Ureter (tissue), 1 donor: Measurements from ENCODE around the gene OR5A2. TPM values are rescaled to one million over a fixed set of nuclear protein-coding genes. Genes with fewer than 3 reads are reported as not detected.
"Not testable (repeated sequence)": the region's sequence is repeated elsewhere in the genome, so short reads cannot be mapped to it uniquely, and the experiment has no call there.

Experiments
- DNase-seq: peaks from one replicate; pipeline ENCODE4 v3.0.0-alpha.2; 2020; ENCODE audit warnings: low spot score
- total RNA-seq: library from RNA; stranded (reverse); gene quantifications from one replicate; pipeline ENCODE4 v1.2.4, GENCODE V29; 2023
- donor health status: DM: yes; HTN: yes; CAD: no.

Gene OR5A2, protein sequence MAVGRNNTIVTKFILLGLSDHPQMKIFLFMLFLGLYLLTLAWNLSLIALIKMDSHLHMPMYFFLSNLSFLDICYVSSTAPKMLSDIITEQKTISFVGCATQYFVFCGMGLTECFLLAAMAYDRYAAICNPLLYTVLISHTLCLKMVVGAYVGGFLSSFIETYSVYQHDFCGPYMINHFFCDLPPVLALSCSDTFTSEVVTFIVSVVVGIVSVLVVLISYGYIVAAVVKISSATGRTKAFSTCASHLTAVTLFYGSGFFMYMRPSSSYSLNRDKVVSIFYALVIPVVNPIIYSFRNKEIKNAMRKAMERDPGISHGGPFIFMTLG
- not detected for total RNA-seq

DNA sequence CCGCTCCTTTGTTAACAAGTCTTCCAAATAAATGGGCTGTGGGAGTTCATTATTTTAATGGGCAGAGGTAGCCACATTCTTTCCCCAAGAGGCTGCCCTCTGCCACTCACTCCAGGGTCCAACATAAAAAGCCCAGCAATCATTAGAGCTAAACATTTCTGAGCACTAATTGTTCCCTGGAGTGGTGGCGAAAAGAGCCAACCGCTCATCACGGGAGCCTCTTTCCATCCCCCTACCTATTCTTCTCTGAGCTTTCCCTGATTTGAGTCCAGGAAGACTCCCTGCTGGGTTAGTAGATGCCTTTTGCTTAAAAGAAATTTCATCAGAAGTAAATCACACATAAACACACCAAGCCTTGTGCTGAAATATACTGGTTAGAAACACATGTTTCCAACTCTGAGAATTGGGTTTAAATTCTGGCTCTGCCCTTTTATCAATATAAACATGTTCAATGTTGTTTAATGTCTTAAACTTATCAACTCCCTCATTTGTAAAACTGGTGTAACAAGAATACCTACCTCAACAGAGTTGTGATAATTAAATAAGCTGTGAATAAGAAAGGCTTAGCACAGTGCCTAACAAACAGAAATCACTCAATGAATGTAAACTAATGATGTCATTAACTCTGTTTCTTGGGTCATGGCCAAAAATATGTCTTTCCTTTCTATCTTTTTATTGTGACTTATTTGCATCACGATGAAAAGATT is at the start of gene OR5A2:
Gene OR5A2 (minus strand): TSS at position 53 of the 707 bp plus-strand sequence. CDS start 3,460 bp downstream, outside the sequence.
- no peak for DNase-seq

DNA sequence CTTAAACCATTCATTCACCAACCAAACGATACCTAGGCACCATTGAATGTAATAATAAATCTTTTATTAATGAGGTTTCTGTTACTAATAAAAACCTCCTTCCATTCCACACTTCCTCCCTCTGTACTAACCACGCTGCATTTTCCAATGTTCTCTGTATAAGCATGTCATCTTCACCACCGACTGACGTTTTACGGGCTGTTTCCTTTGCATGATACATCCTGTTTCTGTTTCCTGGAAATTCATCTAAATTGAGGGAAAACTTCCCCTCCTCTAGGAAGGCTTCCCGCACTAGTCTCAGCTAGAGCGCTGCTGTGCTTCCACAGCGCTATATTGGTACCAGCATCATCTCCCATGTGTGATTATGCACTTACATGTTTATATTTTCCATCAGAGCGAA is 49.0 kb upstream of the OR5A2 start:
- DNase-seq = no peak

DNA sequence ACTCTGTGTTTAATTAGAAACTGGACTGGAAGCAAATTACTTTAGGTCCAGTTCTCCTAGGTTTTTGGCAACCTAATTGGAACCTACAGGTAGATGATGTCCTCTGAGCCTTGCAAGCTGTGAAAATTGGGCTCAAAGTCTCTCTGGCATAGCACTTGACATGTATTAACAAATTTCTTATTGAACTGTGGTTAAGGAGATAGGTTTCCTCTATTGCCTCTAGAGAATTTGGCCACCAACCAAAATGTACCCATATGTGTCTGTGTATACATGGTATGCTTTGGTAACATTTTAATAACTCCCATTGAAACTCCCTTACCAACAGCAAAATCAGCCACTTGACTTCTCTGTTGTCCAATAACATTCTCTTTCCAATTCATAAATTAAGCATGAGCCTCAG is 46.8 kb upstream of the OR5A2 start, which contains the start of gene OR4D10:
Gene OR4D10 (plus strand): TSS at position 301 of the 400 bp plus-strand sequence. CDS start 4,115 bp downstream, outside the sequence.
- no peak for DNase-seq

DNA sequence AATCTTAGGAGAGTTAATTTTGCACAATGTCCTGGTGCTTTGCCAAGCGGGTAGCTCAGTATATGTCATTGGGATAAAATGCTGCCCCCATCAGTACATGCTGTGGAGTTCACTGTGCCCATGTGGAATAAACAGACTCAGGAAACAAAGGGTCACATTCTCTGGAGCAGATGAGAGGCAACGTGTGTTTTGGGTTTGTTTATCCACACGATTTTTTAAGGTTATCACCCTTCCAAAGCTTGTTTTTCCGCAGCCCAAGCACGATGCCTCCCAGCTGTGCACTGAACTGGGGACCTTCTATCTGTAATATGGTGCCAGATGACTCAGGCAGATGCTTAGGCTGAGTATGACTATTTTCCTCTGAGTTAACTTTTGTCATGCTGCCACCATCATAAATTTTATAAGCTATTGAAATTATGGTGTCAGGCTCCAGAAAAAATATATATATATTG is 37.0 kb upstream of the OR5A2 start:
- DNase-seq = peak; percentile 44

DNA sequence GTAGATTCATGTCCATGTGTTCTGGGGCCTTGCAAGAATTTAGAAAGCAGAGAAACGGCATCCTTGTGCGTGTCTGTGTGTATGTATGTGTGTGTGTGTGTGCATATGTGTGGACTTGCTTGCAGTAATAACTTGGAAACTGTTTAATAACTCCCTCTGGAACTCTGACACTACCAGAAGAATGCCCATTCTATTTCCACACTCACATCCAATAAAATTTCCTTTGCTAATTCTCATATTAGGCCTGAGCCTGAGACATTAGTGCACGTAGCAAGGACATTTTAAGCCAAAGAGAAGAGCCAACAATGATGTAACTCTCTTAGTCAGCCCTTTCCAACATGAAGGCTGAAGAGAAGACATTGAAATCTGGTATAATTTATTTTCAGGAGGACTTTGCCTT is 33.7 kb upstream of the OR5A2 start:
- no peak for DNase-seq

DNA sequence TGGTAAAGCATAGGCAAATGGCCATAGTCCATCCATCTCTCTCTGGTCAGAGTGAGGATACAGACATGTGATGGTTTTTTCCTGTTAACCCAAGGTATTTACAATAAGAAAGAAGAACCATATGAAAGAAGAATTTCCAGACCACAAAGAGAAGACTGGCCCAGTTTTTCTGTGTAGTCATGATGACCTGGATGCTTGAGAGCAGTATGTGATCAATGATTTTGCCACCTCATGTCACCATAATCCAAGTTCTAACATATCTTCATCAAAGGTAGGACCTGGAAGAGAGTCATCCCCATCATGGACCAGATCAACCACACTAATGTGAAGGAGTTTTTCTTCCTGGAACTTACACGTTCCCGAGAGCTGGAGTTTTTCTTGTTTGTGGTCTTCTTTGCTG is 30.4 kb upstream of the OR5A2 start, which contains the start of gene OR4D6:
Gene OR4D6 (plus strand): TSS at position 301 of the 400 bp plus-strand sequence. CDS start 0 bp downstream, at position 301.
- no peak for DNase-seq

DNA sequence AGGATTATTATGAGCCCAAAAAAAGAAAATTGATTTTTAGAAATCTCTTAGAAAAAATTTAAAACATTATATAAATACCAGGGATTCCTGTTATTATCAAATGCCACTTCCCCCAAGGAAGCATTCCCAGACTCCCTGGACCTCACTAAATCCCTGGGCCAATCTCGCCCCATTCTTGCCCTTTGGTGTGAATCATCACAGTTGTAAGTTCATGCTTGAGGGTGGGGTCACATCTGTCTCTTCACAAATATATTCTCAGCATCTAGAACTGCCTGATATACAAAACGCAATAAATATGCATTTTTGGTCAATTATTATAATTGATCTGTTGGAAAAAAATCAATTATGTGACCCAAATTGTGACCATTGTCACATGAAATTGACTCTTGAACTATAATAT is 22.3 kb upstream of the OR5A2 start:
- no peak for DNase-seq

DNA sequence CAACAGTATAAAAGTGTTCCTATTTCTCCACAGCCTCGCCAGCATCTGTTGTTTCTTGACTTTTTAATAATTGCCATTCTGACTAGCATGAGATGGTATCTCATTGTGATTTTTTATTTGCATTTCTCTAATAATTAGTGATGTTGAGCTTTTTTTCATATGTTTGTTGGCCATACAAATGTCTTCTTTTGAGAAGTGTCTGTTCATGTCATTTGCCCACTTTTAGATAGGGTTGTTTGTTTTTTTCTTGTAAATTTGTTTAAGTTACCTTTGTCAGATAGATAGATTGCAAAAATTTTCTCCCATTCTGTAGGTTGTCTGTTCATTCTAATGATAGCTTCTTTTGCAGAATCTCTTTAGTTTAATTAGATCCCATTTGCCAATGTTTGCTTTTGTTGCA is 19.4 kb upstream of the OR5A2 start:
- not testable (repeated sequence) for DNase-seq

DNA sequence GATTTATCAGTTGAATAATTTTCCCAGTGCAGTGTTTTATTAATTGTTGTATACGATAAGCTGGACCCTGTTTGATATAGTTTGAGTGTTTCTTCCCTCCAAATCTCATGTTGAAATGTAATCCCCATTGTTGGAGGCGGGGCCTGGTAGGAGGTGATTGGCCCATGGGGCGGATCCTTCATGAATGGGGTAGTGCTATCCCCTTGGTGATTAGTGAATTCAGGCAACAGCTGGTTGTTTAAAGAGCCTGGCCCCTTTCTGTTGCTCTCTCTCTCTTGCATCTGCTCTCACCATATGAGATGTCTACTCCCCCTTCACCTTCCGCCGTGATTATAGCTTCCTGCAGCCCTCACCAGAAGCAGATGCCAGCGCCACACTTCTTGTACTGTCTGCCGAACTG is 11.6 kb upstream of the OR5A2 start:
- DNase-seq = no peak

DNA sequence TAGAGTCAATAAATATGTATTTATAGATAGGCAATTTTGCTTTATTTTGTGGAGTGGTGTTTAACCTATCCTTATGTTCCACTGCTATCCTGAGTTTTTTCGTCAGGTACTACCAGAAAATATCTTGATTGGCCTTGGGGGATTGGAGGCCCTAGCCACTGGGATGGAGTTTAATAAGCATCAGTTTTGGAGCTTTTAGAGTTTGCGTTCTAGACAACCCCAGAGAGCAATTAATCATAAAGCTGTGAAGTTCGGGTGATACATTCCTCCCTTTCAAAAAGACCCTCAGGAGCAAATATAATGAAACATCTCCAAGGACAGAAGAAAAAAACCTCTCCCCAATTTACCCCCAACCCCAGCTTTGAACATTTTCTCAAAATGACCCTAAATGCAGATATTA is 10.0 kb upstream of the OR5A2 start, which contains the start of gene OR5A1:
Gene OR5A1 (plus strand): TSS at position 301 of the 400 bp plus-strand sequence. CDS start 6,700 bp downstream, outside the sequence.
- no peak for DNase-seq

DNA sequence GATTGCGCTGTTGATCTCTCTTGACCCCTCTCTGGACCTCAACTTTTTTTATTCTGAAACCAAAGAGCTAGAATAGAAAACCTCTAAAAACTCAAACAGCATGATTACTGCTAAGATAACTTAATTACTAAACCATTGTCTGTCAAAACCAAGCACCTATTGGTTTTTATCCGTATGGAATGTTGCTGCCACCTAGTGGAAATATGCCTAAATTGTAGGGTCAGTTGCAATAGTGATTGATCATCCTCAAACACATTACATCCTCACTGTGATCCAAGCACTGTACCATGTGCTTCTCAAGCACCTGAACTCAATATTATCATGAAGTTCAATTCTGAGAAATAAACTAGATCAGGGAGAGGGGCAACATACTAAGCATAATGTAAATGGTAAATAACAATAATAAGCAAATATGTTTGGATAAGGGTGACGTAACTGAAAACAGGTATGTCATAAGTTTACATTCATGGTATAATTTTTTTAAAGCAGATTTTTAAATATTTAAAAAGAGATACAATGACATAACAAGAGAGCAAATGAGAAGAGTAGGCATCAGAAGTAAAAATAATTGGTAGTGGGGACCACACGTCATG is 3.8 kb upstream of the OR5A2 start:
- no peak for DNase-seq

DNA sequence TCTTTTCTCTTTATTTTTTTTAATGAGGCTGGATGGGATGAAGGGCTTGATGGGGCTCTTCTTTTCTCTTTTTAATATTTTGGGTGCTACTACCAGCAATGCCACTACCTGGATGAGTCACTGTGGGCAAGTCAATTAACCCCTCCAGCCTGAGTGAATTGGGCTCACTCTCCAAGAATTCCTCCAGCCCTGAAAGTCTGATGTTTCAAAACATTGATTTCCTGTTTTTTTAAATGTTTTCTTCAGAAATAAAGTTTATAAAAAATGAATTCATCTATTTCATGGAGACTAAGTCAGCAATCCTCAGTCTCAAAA is 812 bp upstream of the OR5A2 start:
- DNase-seq = no peak

DNA sequence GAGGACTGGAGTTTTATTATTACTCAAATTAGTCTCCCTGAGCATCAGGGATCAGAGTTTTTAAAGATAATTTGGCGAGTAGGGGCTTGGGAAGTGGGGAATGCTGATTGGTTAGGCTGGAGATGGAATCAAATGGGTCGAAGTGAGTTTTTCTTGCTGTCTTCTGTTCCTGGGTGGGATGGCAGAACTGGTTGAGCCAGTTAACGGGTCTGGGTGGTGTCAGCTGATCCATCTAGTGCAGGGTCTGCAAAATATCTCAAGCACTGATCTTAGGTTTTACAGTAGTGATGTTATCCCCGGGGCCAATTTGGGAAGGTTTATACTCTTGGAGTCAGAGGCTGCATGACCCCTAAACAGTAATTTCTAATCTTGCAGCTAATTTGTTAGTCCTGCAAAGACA is 1.1 kb downstream of the OR5A2 start:
- DNase-seq = no peak

DNA sequence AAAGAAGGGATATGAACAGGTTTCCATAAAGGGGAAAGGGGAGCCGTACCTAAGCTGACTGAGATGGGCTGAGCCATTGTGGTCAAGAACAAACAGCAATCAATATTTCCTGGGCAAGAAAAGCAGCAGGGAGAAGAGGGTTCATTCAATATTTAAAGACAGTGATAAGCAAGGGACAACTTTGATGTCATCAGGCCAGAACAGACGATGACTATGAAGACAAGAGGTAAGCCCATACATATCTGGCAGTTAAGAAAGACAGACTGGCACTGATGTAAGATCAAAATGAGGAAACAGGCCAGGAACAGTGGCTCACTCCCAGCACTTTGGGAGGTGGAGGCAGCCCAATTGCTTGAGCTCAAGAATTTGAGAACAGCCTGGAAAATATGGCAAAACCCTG is 2.4 kb downstream of the OR5A2 start:
- DNase-seq = no peak

DNA sequence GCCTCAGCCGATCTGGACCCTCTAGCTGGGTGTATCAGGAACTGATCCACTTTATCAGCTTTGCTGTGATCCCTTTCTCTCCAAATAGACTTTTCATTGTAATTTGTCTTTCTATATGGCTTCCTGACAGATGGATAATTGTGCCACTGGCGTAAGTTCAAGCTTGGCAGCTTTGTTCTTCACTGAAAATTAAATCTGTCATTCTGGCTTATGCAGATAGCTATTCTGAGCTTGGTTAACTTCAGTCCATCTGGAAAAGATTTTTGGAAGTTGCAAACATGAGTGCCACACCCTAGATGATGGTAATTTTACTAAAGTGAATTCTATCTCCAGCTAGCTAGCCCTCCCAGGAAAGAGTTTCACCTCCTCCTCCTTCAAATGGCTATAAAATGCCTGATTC is 8.1 kb downstream of the OR5A2 start:
- DNase-seq = no peak

DNA sequence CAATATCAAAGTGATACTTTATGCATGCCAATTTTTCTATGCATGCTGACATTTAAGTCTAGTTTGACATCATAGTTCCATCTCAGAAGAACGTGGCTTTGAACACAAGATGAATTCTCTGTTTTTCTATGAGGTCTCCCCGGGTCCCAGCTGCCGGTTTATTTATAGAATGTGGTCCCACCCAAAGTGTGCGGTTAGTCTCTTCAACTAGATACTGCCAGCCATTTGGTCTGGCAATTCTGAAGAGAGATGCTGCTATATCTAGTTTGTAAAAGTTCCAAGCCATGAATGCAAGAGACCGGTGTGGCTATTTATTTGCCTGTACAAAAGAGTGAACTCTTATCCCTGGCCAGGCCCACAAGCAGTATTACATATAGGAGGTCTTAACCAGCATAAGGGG is 9.2 kb downstream of the OR5A2 start:
- DNase-seq = no peak

DNA sequence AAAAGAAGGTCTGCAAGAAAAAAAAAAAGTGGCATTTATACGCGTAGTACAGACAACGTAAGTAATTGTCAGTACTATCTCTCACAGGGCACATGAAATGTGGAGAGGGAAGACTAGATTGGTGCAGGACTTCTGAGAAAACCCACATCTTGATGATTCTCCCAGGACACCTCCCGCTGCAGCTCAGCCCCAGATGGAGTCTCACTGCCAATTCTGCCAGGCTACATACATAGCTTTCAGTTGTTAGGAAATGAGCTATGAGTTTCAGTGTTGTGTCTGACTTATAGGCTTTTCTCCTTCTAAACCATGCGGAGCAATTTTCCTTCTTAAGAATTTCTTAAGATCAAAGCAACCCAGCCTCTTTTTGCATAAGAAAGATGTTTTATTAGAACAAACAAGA is 9.6 kb downstream of the OR5A2 start:
- DNase-seq = no peak

DNA sequence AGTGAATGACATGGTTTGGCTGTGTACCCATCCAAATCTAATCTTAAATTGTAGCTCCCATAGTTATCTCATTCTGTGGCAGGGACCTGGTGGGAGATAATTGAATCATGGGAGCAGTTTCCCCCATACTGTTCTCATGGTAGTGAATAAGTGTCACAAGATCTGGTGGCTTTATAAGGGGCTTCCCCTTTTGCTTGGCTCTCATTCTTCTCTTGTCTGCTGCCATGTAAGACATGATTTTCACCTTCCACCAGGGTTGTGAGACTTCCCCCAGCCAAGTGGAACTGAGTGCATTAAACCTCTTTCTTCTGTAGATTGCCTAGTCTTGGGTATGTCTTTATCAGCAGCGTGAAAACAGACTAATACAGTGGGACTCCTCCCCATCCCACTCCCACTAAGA is 11.1 kb downstream of the OR5A2 start:
- no peak for DNase-seq

DNA sequence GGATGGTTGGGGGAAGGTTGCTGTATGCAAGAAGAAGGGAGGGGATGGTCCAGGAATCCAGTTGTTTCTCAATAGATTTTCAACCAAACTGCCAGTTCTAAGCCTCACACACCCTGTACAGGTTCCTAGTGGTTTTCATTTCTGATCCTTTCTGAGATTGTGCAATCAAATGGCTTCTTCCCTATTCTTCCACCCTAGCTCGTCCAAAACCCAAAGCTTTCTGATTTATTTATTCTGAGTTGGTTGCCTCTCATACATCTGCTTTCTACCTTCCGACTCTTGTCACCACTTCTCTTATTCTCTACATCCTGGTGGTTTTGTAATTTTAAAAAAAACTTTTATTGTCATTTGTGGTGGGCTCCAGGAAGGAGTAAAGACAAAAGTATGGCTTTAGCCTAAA is 12.6 kb downstream of the OR5A2 start:
- no peak for DNase-seq

DNA sequence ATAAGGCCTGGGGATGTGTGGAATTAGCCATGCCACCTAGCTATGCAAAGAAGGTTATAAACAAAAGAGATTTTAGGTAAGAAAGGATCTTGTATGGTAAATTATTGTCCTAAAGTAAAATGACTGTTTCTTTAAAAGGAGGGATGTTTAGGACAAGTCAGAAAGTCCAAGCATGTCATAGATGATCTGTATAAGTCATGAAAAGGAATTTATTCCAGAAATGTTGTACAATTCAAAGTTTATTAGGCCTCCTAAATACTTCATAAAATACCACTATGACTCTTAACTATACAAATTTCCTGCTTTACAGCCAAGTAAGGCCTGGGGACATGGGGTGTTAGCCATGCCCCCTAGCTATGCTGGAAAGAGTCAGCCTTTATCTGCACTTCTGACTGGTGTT is 22.7 kb downstream of the OR5A2 start:
- DNase-seq = no peak

DNA sequence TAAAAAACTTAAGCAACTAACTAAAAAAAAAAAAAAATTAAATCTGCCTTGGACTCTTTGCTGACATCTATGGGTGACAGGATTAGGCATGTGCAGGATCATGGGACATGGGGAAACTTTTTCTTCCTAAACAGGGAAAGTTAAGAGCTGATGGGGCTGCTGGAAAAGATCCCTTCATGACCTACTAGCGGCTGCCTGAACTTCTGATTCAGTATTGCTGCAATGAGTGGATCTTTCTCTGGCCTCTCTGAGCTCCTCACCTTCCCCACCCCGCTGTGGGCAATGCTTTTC is 25.0 kb downstream of the OR5A2 start:
- no peak for DNase-seq

DNA sequence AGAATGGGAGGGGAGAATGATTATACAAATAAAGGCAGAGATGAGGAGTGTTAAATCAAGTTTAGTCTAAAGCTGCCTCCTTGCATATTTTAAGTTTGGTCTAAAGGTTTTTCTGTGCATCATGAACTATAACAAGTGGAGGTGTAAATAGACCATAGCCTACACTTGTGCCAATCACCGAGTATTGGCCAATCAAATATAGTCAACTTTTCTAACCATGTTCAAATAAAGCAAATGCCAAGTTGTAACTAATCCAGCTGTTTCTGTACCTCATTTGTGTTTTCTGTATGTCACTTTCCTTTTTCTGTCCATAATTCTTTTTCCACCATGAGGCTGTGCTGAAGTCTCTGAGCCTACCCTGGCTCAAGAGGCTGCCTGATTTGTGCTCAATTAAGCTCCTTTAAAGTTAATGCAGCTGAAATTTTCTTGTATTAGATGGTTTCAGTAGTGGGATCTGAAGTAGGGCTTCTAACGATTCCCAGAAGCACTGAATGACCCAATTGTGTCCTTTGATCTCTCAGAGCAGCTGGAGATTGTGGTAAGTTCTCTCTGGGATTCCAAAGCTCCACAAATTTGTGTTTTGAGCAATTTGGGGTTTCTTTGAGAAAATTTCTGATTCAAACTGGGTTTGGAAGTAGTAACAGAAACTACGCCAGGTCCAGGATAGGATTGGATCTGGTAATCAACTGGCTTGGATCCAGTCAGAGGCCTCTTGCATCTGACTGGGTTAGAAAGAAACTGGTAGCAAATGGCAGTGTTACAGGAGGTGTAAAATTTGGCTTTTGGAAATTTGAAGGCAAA is 25.6 kb downstream of the OR5A2 start:
- no peak for DNase-seq
